Activated naive CD8-positive, alpha-beta T cell treated with anti-CD3 and anti-CD28 coated beads for 36 hours (primary cell): ENCODE results near the gene LEP. TPM values are rescaled to one million over a fixed set of nuclear protein-coding genes. Genes with fewer than 3 reads are reported as not detected.
A peak's percentile ranks its signal among the peaks of the same experiment; 100 is the strongest.

ENCODE experiments used
- DNase-seq: peaks from one replicate; pipeline ENCODE4 v3.0.0; 2021
- H3K27ac Mint-ChIP-seq: one replicate; pipeline ENCODE4 v1.8.0; 2022; ENCODE audit warnings: mild to moderate bottlenecking, moderate library complexity, mixed read lengths
- H3K27me3 Mint-ChIP-seq: one replicate; pipeline ENCODE4 v1.8.0; 2022; ENCODE audit warnings: mild to moderate bottlenecking, mixed read lengths
- H3K36me3 Mint-ChIP-seq: one replicate; pipeline ENCODE4 v1.8.0; 2021; ENCODE audit warnings: mild to moderate bottlenecking, mixed read lengths
- H3K4me1 Mint-ChIP-seq: one replicate; pipeline ENCODE4 v1.8.0; 2021; ENCODE audit warnings: mixed read lengths
- H3K4me3 Mint-ChIP-seq: one replicate; pipeline ENCODE4 v1.8.0; 2022; ENCODE audit warnings: mild to moderate bottlenecking, moderate library complexity, mixed read lengths
- H3K9me3 Mint-ChIP-seq: one replicate; pipeline ENCODE4 v1.8.0; 2022; ENCODE audit warnings: mixed read lengths
- total RNA-seq, 2 experiments: library from RNA; stranded (reverse); gene quantifications; one replicate each; pipeline ENCODE4 v1.2.3, GENCODE V29; 2021

The LEP gene
- total RNA-seq, result not detected

DNA sequence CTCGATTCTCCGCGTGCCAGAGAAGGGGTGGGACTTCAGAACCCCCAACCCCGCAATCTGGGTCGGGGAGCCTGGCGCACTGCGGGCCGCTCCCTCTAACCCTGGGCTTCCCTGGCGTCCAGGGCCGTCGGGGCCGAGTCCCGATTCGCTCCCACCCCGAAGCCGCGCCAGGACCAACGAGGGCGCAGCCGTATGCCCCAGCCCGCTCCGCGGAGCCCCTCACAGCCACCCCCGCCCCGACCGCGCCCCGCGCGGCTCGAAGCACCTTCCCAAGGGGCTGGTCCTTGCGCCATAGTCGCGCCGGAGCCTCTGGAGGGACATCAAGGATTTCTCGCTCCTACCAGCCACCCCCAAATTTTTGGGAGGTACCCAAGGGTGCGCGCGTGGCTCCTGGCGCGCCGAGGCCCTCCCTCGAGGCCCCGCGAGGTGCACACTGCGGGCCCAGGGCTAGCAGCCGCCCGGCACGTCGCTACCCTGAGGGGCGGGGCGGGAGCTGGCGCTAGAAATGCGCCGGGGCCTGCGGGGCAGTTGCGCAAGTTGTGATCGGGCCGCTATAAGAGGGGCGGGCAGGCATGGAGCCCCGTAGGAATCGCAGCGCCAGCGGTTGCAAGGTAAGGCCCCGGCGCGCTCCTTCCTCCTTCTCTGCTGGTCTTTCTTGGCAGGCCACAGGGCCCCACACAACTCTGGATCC lies at the start of gene LEP:
LEP (plus strand) TSS at position 583 of the 691 bp plus-strand sequence. CDS start 10,741 bp downstream, outside the sequence.
- peaks cover 1% of the 10 kb centered on the region for H3K36me3 Mint-ChIP-seq
- no peak for DNase-seq
- H3K4me1 Mint-ChIP-seq, result peaks cover 8% of the 10 kb centered on the region
- peaks cover 9% of the 10 kb centered on the region for H3K9me3 Mint-ChIP-seq
- no peak within 1 kb of the TSS for H3K27ac Mint-ChIP-seq
- no peak within 1 kb of the TSS for H3K4me3 Mint-ChIP-seq
- H3K27me3 Mint-ChIP-seq, result peaks cover 29% of the 10 kb centered on the region

DNA sequence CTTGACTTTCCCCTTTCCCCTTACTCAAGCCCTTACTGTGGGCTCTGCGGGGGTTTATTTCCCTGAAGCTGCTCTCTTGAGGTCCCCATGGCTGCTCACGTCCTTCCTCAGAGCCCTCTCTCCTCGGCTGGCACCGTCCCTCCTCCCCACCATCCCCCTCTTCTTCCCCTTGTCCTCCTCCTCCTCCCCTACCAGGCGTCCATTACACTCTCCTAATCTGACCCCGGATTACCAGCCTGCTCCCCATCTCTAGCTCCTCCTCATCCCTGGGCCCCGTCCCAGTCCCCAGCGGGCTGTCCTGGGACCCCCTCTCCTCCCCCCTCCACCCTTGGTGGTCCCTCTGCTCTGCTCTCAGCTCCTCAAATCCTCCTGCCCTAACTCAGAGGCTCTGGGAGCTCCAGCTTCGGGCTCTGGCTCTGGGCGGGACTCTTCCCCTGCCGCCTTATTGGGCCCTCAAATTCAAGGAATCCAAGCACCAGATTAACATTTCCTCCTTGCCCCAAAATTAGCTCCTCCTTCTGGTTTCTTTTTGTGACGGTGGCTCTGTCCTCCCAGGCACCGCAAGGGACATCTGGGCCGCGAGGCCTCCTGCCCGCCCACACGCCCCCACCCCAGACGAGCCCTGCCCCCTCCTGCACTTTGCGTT lies 48.5 kb upstream of the LEP start:
- Mint-ChIP-seq H3K36me3 (peaks cover 8% of the 10 kb centered on the region), H3K4me1 (no peaks in the 10 kb centered on the region), H3K27me3 (peaks cover 28% of the 10 kb centered on the region), H3K9me3 (peaks cover 22% of the 10 kb centered on the region), H3K27ac (no peak overlapping the region), H3K4me3 (no peak overlapping the region)
- DNase-seq, result no peak

DNA sequence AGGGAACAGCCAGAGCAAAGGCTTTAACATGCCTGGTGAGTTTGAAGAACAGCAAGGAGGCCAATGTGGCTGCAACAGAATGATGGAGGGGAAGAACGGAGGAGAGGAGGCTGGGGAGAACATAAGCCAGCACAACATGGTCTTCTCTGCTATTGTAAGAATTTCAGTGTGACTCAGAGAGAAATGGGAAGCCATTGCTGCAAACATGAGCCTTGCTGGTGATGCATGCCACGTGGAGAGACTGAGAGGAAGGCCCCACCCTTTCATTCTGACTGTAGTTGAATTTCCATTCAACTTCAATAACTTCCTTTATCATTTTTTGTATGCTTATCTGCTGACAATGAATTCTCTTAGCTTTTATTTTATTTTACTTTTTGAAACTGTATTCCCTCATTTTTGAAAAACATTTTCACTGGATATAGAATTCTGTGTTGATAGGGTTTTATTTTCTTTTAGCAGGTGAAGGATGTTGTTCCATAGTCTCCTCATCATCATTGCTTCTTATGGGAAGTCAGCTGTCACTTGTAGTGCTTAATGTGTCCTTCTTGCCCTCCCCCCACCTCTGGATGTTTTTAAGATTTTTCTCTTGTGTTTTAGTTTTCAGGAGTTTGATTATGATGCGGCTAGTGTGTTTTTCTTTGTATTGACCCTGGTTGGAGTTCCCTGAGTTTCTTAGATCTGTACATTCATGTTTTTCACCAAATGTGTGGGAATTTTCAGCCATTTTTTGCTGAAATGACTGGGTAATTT lies 46.4 kb upstream of the LEP start:
- Mint-ChIP-seq H3K36me3 (peaks cover 8% of the 10 kb centered on the region), H3K9me3 (peaks cover 22% of the 10 kb centered on the region), H3K4me3 (no peak overlapping the region), H3K27me3 (peaks cover 25% of the 10 kb centered on the region), H3K4me1 (no peaks in the 10 kb centered on the region), H3K27ac (no peak overlapping the region)
- no peak for DNase-seq

DNA sequence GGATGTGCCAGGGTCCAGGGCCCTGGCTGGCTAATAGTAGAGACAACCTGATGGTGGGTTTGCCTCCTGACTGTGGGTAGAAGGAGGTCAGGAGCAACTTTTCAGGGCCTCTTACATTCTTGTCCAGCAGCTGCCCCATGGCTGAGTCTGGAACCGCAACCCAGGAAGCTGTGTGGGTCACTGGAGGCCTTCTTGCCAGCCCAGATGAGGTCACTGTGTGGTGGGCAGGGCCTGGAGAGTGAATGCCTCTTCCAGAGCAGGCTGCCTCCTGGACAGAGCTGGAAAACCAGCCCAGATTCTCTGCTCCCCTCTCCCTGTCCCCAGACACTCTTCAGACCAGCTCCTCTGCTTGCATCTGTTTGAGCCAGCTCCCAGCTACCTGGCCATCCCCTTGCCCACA lies 43.5 kb upstream of the LEP start:
- no peak for DNase-seq
- H3K9me3 Mint-ChIP-seq, result peaks cover 22% of the 10 kb centered on the region
- peaks cover 13% of the 10 kb centered on the region for H3K4me1 Mint-ChIP-seq
- H3K4me3 Mint-ChIP-seq, result no peak overlapping the region
- peaks cover 10% of the 10 kb centered on the region for H3K36me3 Mint-ChIP-seq
- H3K27me3 Mint-ChIP-seq, result peaks cover 26% of the 10 kb centered on the region
- no peak overlapping the region for H3K27ac Mint-ChIP-seq

DNA sequence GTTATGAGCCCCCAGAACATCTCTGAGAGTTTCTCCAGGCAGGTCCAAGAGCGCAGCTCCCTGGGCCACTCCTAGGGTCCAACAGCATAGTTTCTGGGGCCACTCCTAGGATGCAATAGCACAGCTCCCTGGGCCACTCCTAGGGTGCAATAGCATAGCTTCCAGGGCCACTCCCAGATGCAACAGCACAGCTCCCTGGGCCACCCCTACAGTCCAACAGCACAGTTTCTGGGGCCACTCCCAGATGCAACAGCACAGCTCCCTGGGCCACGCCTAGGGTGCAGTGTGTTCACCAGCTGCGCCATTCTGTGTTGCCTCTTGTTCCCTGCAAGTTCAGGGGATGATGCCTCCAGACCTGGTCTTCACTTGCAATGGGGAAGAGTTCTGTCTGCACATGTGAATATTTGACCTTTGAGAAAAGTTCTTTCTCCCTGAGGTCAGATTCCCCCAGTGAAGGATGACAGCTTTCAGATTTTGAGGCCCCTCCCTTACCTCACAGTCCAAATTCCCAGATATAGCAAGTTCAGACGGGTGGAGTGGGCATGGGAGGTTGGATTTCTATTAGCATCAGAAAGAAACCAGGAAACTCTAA lies 43.0 kb upstream of the LEP start:
- Mint-ChIP-seq H3K4me1 (peaks cover 13% of the 10 kb centered on the region), H3K4me3 (no peak overlapping the region), H3K9me3 (peaks cover 22% of the 10 kb centered on the region), H3K27me3 (peaks cover 29% of the 10 kb centered on the region), H3K27ac (no peak overlapping the region), H3K36me3 (peaks cover 10% of the 10 kb centered on the region)
- DNase-seq, result no peak

DNA sequence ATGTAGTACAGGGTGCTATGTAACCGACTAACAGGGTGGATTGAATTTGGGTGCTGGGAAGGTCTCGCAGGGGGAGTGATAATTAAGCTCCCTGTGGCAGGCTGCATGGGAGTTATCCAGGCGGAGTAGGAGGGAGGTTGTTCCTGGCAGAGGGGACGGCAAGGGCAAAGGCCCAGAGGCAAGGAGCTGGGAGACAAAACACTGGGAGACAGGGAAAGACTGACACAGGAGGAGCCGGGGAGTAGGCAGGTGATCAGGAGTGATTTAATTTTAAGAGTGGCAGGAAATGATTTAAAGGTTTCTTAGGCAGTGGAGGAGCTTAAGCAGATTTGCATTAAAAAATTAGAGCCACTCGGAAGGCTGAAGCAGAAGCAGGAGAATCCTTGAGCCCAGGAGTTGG lies 40.7 kb upstream of the LEP start:
- no peak for DNase-seq
- Mint-ChIP-seq H3K9me3 (peaks cover 4% of the 10 kb centered on the region), H3K4me1 (peaks cover 13% of the 10 kb centered on the region), H3K27ac (no peak overlapping the region), H3K27me3 (peaks cover 39% of the 10 kb centered on the region), H3K4me3 (no peak overlapping the region), H3K36me3 (peaks cover 3% of the 10 kb centered on the region)

GRCh38 chr7:128201067-128201689 lies 39.9 kb upstream of the LEP start:
- Mint-ChIP-seq H3K4me3 (peak overlapping the region; percentile 72), H3K36me3 (peaks cover 3% of the 10 kb centered on the region), H3K27ac (no peak overlapping the region), H3K4me1 (peaks cover 13% of the 10 kb centered on the region), H3K9me3 (peaks cover 3% of the 10 kb centered on the region), H3K27me3 (peaks cover 39% of the 10 kb centered on the region)
- DNase-seq, result peak; percentile 16

GRCh38 chr7:128201690-128202085 lies 39.4 kb upstream of the LEP start:
- peak overlapping the region; percentile 72 for H3K4me3 Mint-ChIP-seq
- no peak overlapping the region for H3K27ac Mint-ChIP-seq
- peaks cover 3% of the 10 kb centered on the region for H3K36me3 Mint-ChIP-seq
- H3K9me3 Mint-ChIP-seq, result no peaks in the 10 kb centered on the region
- H3K4me1 Mint-ChIP-seq, result peaks cover 13% of the 10 kb centered on the region
- no peak for DNase-seq
- peaks cover 39% of the 10 kb centered on the region for H3K27me3 Mint-ChIP-seq

DNA sequence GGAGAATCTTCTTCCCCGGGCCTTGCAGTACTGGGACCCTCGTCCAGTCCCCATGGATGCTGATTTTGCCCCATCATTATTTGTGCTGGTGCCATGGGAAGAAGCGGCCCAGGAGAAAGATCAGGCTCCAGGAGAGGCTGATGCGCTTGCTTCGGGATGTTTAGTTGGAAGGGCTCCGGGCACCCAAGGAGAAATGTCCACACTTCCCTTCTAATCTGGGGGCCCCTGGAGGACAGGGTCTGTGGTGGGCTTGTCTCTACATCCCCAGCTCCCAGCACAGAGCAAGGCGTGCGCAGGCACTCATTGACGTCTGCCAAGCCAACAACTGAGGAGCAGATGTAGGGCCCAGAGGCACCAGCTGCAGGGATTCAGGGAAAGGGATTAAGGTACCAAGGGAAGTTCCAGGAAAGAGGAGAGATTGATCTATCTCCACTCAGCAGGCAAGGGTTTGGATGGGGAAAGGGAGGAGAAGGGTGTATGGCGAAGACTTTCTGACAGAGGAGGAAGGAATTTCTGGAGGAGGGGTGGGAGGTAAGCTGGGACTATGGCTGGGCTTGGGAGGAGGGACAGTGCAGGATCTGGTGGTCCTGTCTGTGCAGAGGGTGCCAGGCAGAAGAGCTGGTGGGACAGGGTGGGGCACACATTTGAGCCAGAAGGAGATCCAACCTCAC lies 38.7 kb upstream of the LEP start:
- Mint-ChIP-seq H3K9me3 (no peaks in the 10 kb centered on the region), H3K27ac (no peak overlapping the region), H3K36me3 (peaks cover 3% of the 10 kb centered on the region), H3K4me1 (peaks cover 13% of the 10 kb centered on the region), H3K27me3 (peaks cover 39% of the 10 kb centered on the region), H3K4me3 (no peak overlapping the region)
- no peak for DNase-seq

GRCh38 chr7:128203047-128203491 lies 38.0 kb upstream of the LEP start:
- H3K4me1 Mint-ChIP-seq, result peaks cover 13% of the 10 kb centered on the region
- peaks cover 39% of the 10 kb centered on the region for H3K27me3 Mint-ChIP-seq
- DNase-seq, result no peak
- H3K4me3 Mint-ChIP-seq, result no peak overlapping the region
- H3K36me3 Mint-ChIP-seq, result peaks cover 3% of the 10 kb centered on the region
- no peaks in the 10 kb centered on the region for H3K9me3 Mint-ChIP-seq
- H3K27ac Mint-ChIP-seq, result no peak overlapping the region

DNA sequence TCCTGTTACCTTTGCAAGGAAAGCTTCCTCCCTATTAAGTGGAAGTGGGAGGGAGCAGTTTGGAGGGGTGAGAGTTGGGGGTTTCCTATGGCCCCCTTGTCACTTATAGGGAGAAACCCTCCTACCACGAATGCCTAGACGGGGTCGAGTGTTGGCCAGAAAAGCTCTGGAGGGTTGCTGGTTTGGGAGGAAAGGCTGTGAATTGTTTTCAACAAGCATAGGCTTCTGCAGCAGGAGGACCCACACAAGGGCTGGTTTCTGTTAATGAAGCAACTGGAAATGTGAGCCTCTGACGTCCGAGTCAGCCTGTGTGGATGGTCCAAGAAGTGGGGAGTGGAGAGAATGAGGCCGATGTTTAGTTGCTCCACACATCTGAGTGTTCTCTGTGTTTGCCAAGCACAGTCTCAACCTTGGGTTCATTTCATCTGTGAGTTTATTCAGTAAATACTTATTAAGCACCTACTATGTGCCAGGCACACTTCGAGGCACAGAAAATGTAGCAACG lies 37.3 kb upstream of the LEP start:
- peaks cover 39% of the 10 kb centered on the region for H3K27me3 Mint-ChIP-seq
- DNase-seq, result no peak
- H3K9me3 Mint-ChIP-seq, result no peaks in the 10 kb centered on the region
- H3K36me3 Mint-ChIP-seq, result peaks cover 3% of the 10 kb centered on the region
- no peak overlapping the region for H3K27ac Mint-ChIP-seq
- no peak overlapping the region for H3K4me3 Mint-ChIP-seq
- H3K4me1 Mint-ChIP-seq, result peaks cover 13% of the 10 kb centered on the region

- Mint-ChIP-seq H3K9me3 (no peaks in the 10 kb centered on the region), H3K4me3 (no peak overlapping the region), H3K27ac (no peak overlapping the region), H3K36me3 (peaks cover 3% of the 10 kb centered on the region), H3K27me3 (peaks cover 39% of the 10 kb centered on the region), H3K4me1 (peaks cover 13% of the 10 kb centered on the region)
- DNase-seq, result no peak
These were observed 36.6 kb upstream of the LEP start for GRCh38 chr7:128204455-128204854.

DNA sequence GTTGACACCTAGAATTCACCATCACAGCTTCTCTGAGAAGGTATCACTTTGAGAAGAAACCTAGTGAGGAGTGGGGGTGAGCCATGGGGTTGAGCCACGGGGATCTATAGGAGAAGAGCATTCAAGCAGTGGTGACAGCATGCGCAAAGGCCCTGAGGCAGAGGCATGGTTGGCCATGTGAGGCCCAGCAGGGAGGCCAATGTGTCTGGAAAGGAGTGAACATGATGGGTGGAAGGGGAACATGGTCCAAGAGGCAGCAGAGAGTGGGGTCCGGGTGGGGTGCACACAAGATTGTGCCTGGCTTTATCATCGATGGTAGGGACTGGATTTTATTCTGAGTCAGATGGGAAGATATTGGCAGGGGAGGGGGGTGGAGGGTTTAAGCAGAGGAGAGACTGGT lies 36.0 kb upstream of the LEP start:
- H3K27me3 Mint-ChIP-seq, result peaks cover 40% of the 10 kb centered on the region
- H3K36me3 Mint-ChIP-seq, result peaks cover 2% of the 10 kb centered on the region
- no peak overlapping the region for H3K4me3 Mint-ChIP-seq
- H3K9me3 Mint-ChIP-seq, result no peaks in the 10 kb centered on the region
- H3K4me1 Mint-ChIP-seq, result peaks cover 13% of the 10 kb centered on the region
- no peak overlapping the region for H3K27ac Mint-ChIP-seq
- DNase-seq, result no peak

DNA sequence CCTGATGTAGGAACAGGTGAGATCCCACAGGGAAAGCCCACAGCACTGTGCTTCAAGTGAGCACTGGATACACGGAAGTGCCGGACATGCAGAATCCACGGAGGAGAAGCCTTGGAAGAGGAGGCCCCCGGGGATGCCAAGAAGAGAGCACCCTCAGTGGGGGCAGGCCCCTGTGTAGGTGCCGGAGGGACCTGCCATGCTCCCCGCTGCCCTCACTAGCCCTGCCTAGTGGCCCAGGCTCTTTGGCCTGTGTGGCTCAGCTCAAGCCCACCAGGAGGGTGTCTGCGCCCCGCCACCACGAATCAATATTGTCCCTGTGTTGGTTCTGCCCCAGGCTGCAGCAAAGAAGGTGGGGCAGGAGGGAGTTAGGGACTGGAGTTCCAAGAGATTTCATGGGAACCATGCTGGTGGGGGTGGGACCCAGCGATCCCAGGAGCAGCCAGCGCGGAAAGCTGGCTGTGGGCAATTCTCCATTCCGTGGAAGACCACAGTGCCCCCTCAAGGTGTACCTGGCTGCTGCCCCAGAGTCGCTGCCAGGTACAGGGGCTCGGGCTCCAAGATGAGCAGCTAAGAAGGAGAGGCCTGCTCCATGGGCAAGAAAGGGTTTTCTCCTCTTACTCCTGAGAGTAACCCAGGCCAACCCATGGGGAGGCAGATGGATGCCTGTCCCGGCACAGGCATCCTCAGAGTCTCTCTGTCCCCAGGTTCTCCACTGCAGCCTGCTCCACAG lies 34.9 kb upstream of the LEP start:
- no peaks in the 10 kb centered on the region for H3K9me3 Mint-ChIP-seq
- H3K36me3 Mint-ChIP-seq, result no peaks in the 10 kb centered on the region
- no peak overlapping the region for H3K27ac Mint-ChIP-seq
- H3K4me3 Mint-ChIP-seq, result no peak overlapping the region
- H3K27me3 Mint-ChIP-seq, result peaks cover 31% of the 10 kb centered on the region
- H3K4me1 Mint-ChIP-seq, result peaks cover 11% of the 10 kb centered on the region
- no peak for DNase-seq
